Activated CD8-positive, alpha-beta memory T cell treated with anti-CD3 and anti-CD28 coated beads for 1 hour (primary cell): ENCODE measurements around the gene TMSB4X.

Source experiments
- DNase-seq, 2 donors: peaks; one replicate each; pipeline ENCODE4 v3.0.0-alpha.2; 2020; ENCODE audit warnings: low read depth in 1 of 2; ENCODE audit errors: extremely low read depth in 1 of 2

Gene TMSB4X

DNA sequence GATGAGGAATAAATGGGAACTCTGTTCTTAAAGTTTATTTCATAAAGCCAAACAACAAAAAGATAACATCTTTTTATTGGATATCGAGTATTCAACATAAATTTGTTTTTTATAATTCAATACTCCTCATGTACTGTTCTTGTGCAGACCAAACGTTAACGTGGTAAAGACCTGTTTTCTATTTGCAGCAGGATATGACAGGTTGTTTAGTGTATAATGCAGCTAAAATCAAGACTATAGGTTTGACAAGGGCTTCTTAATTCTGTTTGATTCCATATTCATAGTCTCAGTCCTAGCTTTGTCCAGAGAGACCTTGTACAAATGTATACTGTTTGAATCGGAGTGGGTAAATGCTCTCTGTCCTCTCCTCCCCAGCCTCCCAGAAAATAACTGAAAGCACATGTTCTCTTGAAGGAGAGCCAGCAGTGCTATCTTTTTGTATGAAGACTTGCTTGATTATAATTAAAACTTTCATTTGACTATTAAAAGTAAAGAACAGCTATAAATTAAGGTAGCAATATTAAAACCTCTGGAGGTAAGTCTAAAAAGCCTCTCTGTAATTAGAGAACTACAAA, 17.7 kb downstream of the TMSB4X start:
- DNase-seq = no peak

DNA sequence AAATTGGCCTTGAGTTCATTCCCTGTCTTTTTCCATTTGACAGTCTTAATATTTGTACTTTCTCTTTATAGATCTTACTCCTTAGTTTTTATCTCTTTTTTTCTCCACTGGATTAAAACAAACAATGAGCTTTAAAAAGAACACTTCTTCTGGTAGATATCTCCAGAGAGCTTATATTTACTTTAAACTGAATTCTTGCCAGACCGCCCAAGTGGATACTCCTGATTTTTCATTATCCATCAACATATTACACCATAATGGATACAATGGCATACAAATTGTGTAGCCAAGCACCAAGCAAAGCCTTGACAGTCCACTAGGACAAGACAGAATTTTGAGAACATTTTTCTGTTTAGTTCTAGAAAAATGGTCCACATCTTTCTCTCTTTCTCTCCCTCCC, 18.9 kb downstream of the TMSB4X start:
- no peak for DNase-seq

DNA sequence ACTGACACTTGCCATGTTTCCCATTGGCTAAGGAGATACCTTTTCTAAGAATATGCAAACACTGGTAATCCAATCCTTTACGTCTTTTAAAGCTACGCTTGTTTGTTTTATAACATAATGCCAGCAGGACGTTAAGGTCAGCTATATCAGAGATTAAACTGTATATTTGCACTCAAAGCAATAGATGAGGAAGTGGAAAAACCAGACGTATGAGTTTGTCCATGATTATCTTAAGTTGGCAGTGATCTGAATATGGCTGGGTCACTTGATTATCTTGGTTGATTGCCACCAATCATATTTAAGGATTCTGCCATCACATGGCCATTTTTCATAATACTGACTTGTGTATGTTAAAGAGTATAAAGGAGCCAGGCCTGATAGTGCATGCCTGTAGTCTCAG, 19.4 kb downstream of the TMSB4X start:
- no peak for DNase-seq

DNA sequence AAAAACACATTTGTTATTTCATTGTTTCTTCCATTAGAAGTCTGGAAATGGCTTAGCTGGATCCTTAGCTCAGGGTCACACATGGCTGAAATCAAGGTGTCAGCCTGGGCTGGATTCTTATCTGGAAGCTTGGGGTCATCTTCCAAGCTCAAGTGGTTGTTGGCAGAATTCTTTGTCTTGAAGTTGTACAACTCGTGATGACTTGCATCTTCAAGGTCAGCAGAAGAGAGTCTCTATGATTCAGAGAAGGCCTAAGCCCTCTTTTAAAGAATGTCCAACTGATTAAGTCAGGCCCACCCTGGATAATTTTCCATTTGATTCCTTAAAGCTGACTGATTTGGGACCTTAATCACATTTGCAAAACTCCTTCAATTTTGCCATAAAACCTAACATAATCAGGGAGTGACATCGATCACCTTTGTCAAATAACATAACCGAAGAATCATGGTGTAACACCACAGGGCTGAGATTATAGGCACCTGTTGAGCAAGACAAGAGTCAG, 22.1 kb downstream of the TMSB4X start:
- no peak for DNase-seq

DNA sequence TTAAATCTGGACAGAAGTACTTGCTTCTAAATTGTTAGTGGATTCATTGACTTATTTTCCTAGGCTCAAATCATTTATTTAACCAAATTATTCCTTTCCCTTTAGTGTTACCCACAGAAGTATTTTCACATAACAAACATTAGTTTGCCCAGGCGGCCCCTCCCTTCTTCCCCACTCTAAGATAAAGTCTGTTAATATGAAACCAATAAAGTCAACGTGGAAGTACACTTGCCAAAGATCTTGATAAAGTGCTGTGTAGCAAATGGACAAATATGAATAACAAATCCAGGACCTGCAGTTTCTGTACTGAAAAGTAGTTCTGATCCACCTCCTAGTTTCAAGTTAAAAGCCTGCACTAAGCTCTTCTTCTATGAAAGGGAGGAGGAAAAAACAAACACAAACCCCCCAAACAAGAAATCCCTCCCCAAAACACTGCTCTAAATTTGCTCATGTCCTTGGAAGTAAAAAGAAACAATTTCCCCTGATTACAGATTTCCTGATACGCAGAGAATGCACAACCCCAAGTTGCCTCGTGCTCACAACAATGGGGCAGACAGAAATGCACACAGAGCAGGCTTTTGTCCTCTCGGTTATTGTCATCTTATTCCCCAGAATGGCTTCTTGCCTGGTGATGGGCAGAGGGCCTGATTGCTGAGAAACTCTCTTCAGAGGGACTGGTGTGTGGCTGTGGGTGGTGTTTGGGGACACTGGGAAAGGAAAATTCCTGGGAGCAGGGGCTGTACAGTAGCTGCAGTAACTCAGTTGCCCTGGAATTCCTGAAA, 23.2 kb downstream of the TMSB4X start:
- no peak for DNase-seq

DNA sequence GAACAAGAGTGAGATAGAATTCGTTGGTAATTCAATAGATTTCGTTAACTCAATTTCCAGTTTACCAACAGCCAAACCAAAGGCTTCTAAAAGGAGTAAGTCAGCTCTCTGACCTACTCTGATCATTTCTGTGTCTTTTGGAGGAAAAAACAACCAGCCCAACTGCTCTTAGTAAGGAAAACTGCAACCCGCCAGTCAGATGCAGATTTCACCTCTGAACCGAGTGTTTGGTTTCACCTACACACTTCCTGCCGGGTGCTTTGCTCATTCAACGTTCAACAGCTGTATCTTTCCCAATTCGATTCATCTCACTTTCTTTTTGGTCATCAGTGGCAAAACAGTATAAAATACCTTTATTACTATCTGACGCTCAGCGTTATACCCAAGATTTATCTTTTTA, 24.5 kb downstream of the TMSB4X start:
- DNase-seq = no peak

DNA sequence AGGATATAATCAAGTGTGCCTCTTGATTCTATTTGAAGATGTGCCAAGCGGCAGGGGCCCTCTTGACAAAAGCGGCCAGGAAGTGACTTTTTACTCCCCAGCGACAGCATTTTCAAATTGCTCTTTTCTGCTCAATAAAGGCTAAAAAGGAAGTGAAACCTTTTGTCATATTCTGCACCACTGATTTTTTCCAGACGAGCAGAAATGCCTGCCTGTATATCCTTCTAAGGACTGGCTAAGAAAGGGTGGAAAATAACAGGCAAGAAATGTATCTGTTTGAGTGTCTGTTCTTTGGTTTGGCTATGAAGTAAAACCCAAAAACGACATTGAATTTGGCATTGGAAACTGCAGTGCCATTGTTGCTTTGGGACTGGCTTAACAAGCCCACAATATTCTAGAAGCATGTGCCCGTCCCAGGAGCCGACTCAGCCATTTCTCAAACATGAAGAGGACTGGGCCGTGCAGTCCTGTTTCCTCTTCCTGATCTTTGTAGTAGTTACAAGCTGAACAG, 25.4 kb downstream of the TMSB4X start:
- no peak for DNase-seq

DNA sequence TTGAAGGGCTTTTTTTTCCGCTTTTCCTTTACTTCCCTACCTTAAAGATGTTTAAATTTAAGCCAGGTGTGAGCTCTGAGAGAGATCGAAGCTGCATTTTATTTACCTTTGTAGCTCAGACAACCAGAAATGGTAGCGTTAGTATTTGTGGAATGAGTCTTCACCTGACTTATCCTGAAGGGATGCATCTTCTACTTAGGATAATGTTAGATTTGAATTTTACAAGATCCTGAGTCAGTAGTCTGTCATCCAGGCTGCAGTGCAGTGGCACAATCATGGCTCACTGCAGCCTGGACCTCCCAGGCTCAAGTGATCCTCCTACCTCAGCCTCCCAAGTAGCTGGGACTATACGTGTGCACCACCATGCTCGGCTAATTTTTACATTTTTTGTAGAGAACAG, 26.2 kb downstream of the TMSB4X start:
- no peak for DNase-seq

DNA sequence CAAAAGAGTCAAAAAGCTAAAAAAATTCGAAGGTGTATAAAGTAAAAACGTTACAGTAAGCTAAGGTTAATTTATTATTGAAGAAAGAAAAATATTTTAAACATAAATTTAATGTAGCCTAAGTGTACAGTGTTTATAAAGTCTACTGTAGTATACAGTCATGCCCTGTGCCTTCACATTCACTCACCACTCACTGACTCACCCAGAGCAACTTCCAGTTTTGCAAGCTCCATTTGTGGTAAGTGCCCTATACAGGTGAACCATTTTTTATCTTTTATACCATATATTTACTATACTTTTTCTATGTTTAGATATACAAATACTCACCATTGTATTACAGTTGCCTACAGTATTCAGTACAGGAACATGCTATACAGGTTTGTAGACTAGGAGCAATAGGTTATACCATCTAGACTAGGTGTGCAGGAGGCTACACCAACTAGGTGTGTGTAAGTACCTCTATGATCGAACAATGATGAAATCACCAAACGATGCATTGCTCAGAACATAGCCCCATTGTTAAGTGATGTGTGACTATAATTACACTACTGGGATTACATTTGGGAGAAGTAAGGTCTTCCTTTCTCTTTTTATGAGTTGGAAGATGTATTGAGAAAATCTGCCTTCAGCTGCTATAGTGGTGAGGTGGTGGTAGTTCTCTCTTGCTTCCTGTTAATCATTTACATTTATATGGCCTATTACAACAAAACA, 27.2 kb downstream of the TMSB4X start:
- no peak for DNase-seq

DNA sequence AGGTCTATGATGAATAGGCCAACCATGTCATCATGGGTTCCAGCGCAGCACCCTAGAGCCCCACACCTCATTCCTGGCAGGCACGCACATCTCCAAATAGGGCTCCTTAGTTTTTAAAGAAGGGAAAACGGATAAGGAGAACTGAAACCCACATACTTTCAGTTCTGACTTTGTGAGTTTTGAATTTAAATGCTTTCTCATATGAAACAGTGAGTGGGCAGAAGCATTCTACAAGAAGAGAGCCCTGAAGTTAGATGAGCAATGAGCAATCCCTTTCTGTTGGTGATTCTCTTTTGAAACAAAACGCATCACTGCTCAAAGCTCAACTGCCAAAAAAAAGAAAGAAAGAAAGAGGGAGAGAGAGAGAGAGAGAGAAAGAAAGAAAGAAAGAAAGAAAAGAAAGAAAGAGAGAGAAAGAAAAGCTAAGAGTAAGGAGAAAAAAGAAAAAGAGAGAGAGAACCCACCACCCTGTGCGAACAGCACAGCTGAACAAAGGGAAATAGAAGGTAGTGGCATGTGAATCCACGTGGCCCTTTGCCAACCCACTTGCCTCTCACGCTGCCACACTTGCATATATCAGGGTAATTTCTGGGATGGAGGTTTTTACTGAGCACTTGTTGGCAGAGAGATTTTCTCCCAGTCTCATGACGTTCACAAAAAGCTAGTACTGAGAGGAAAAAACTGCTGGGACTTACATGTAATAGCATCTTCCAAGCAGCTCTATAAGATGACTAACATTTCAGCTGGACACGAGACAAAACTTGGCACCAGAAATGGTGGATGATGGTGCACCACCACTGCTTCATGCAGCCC, 31.0 kb downstream of the TMSB4X start:
- DNase-seq = no peak

DNA sequence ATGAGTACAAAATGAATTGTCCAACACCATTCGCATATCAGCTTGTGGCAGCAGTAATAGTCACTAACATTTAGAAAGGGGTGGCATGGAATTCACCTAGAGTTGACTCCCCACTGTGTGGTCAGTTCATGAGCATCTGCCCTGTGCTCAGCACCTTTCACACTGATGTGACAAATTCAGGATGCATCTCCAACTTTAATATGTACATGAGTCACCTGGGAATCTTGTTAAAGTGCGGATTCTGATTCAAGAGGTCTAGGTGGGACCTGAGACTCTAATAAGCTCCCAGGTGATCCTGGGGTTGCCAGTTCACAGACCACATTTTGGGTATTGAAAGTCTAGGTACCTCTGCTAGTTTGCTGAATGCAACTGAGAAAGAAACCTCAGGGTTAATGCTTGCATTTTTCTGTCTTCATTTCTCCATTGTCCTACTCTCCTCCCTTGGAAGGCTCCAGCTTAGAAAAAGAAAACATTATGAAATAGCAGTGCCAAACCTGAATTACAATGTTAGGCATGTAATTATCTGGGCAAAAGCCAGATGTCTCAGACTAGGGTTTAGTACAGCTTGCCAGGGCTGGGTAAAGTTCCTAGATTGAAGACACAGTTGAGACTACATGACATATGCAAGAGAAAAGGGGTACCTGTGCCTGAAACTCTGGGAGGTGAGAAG, 32.7 kb downstream of the TMSB4X start:
- DNase-seq = no peak

DNA sequence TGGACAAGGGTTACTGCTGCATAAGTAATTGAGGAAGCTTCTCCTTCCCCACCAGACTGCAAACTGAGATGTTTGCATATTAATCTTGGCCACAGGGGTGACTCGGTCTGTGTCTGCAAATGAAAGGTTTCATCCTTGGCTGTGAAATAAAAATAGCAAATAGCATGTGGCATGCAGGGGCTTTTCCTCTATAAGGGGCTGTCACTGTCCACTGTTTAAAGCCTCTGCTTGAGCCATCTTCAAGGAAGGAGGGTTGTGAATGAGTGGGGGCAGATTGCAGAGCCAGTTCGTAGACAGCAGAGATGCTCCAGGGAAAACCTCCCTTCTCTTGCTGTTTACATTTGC, 33.3 kb downstream of the TMSB4X start:
- no peak for DNase-seq

DNA sequence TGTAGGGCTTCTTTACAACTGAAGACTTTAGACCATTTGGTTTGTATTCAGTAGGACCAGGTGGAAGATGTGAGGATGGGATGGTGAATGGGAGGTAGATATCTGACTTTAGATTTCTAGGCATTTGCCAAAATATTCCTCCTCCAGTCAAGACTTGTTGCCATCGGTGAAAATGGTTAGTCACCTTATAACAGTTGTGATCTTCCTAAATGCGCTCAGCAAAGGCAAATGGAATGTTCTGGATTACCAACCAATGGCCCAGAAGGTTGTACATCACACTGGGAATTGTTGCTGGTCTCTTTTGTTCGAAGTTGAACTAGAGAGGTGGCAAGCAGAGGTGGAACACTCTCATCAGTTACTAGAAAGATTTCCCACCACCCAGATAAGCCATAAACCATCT, 33.9 kb downstream of the TMSB4X start:
- DNase-seq = no peak

DNA sequence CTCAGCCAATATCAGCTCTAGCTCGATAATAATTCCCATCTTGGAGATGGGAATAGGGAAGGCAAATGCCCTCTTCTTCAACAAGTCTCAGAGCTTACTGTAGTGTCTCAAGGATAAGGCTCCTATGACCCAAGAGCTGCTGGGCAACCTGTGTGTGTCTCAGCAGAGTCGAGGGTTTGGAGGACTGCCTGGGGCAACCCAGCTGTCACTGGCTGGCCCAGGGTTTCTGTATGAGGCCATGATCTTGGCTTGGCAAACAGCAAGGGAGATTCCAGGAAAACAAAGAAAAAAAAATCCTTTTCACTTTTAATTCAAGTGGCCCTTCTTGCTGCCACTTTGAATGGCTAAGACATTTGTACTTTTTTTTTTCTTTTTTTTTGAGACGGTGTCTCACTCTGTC, 34.4 kb downstream of the TMSB4X start:
- no peak for DNase-seq

DNA sequence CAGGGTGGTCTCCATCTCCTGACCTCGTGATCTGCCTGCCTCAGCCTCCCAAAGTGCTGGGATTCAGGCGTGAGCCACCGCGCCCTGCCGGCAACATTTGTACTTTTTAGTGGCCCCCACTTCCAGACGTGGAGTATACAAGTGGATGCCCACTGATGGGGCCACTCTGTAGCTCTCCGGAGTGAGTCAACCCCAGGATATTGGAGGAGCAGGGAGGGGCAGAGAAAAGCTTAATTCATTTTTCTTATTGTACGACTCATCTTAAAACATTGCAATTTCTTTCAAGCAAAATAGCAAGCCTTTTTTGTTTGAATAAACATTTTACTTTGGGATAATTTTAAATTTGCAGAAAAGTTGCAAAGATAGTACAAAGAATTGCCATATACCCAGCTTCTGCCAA, 34.9 kb downstream of the TMSB4X start:
- DNase-seq = no peak

DNA sequence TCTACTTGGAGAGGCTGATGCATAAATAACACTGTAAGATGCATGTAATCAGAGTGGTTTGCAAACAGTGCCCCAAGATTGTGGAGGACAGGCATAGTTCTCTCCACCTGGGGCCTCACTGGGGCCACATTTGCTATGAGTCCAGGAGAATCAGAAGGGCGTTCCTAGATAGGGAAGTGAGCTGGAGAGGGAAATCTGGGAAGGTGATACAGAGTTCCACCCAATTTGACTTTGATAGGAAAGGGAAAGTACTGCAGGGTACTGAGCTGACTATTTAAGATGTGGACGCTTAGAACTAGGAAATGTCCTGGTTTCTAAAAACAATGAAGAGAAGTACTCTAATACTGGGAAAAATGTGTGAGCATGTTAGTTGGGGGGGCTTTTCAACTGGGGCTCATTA, 35.6 kb downstream of the TMSB4X start:
- DNase-seq = no peak

DNA sequence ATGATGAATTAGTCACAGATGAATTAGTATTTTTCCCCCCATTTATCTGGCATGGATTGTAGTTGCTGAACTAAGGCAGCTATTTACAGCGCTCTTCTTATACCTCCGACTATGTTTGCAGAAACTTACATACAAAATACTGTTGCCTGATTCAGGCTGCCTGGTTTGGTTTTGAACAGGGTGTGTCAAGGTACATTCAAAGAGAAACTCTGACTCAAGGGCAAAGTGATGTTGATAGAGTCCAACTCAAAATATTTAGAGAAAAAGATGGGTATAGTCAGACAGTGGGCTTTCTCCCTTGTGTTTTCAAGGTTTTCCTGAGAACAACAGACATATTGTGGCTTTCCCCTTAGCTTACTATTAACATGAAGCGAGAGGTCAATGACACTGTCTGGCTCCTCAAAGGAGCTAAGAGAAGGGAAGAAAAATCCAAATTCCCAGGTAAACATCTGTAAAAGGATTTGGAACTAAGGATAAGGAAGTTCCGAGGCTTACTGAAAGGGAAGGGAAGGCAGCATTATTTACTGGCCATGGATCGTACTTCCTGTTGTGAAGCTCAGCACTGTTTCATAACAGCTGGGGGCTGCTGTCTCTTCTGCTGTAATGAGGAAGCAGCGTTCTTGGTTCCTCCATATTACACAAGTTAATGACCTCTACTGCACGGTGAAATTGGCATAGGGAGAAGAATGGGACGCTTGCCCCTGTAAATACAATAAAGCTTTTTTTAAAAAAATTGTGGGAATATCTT, 38.6 kb downstream of the TMSB4X start:
- DNase-seq = no peak

DNA sequence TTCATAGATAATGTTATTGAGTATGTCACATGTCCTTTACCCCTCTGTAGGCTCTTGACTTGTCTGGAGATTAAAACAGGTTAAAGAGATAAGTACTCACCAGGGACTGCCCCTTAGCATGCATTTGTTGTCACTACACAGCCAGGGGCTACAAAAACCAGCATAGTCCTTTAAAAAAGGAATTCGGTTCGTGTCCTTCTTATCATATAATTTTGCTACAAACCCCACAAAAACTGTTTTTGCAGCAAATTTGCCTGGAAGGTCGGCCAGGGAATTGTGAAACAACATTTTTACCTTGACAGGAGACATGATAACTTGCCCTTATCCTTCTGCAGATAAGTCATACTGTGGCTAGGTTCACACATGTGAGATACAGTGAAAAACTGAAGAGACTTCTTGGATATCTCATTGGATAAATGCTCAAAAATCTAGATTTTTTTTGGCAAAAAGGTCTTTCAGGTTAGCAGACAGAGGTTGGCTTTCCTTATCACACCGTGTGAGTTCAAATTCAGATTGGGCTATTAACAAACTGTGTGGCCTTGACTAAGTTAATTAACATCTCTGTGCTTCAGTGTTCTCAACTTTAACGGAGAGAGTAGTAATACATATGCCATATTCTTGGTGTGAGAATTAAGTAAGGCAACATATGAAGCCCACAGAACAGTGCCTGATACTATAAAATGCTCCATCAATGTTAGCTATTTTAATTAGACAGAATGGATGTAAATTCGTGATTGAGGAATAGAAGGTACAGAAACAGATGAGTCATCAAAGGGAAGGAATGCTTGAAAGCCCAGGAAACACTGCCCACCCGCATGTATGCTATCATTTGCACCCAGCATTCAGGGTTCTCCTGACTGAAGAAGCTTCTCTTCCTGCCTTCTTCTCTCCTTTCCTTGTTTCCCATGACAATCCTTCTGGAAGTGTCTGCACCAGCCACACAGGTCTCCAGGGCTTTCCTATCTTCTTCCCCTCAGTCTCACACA, 39.5 kb downstream of the TMSB4X start:
- DNase-seq = no peak
